ENCODE results near the gene TAL2. TPM values are rescaled to one million over a fixed set of nuclear protein-coding genes. Genes with fewer than 3 reads are reported as not detected.

TAL2 gene
- total and polyA plus RNA-seq, 2 donors (not counting 1 experiment from before 2014, with no cell fraction given), result 0.37 to 7.0 TPM

- DNase-seq, result no peak
- H2AFZ ChIP-seq (ENCODE audit: insufficient read depth, low read depth, low read length, poor library complexity, severe bottlenecking), result no peak overlapping the region
- H4K20me1 ChIP-seq (ENCODE audit: control insufficient read depth, insufficient read depth, low read length, poor library complexity, severe bottlenecking), result no peaks in the 10 kb centered on the region
- no peaks in the 10 kb centered on the region for H3K4me1 Mint-ChIP-seq
- H3K9me3 ChIP-seq (ENCODE audit: control extremely low read depth in 1 of 3, control insufficient read depth in 2 of 3, insufficient read depth in 1 of 3, low read length in 2 of 3), result no peaks in the 10 kb centered on the region
- no peaks in the 10 kb centered on the region for H3K79me2 ChIP-seq (ENCODE audit: control insufficient read depth, insufficient read depth, low read length)
- 100% methylated on average over 1 of the region's 1 CpG for WGBS (ENCODE audit: insufficient coverage)
- ChIA-PET POLR2A (no interaction called here), CTCF (interaction anchor here (1.1 to 5.9 kb wide), 6 partner anchors 10 to 245 kb away, joined by 3 to 59 read pairs (median 4); no protein-coding TSS in a partner anchor)
- no peak overlapping the region for H3K27ac Mint-ChIP-seq
- no peak overlapping the region for H3K9ac ChIP-seq (ENCODE audit: low read length)
- no peaks in the 10 kb centered on the region for H3K27me3 ChIP-seq (replicated peaks in 1 of 4; ENCODE audit: control extremely low read depth in 1 of 4, control insufficient read depth in 3 of 4, insufficient read depth in 4 of 4, low read length in 3 of 4)
- H3K4me2 ChIP-seq (replicated peaks; ENCODE audit: low read depth, low read length, poor library complexity, severe bottlenecking), result no peak overlapping the region
- no peak overlapping the region for H3K4me3 ChIP-seq (ENCODE audit: control extremely low read depth in 1 of 5, extremely low read depth in 1 of 5, insufficient read depth in 1 of 5, low read depth in 2 of 5, low read length in 4 of 5)
- H3K4me1 ChIP-seq (ENCODE audit: control insufficient read depth in 2 of 2, insufficient read depth in 2 of 2, low read length in 2 of 2), result no peaks in the 10 kb centered on the region
- no peaks in the 10 kb centered on the region for H3K9me3 Mint-ChIP-seq (ENCODE audit: insufficient read depth)
- H3K27ac ChIP-seq (ENCODE audit: low read length in 2 of 2), result no peak overlapping the region
- ATAC-seq (ENCODE audit: low read depth), result no peak
- peaks cover 0 to 8% of the 10 kb centered on the region in 2 experiments for H3K36me3 ChIP-seq (replicated peaks in 1 of 2; ENCODE audit: control extremely low read depth in 1 of 2, control insufficient read depth in 1 of 2, extremely low read depth in 1 of 2, insufficient read depth in 2 of 2, low read length in 1 of 2)
- no peak for TF ChIP-seq EZH2 (IDR thresholded peaks at IDR 0.05; ENCODE audit: borderline replicate concordance, insufficient read depth, low read depth, low read length, poor library complexity, severe bottlenecking)
- no peak for TF ChIP-seq CTCF (IDR thresholded peaks at IDR 0.05)
- intact Hi-C loops (cut with micrococcal nuclease), result loop anchor here (2.0 kb wide), 1 partner anchor 82 kb away; no protein-coding TSS in a partner anchor
- no peaks in the 10 kb centered on the region for H3K27me3 Mint-ChIP-seq
- no peak overlapping the region for H3K4me3 Mint-ChIP-seq
Observed at GRCh38 chr9:105636331-105636730, 25.9 kb upstream of the TAL2 start.

- no peak overlapping the region for H3K4me3 Mint-ChIP-seq
- ATAC-seq (ENCODE audit: low read depth) (no peak), DNase-seq (peak; percentile 12)
- no peaks in the 10 kb centered on the region for H3K4me1 Mint-ChIP-seq
- Histone ChIP-seq H3K4me2 (replicated peaks; ENCODE audit: low read depth, low read length, poor library complexity, severe bottlenecking) (no peak overlapping the region), H3K27me3 (replicated peaks in 1 of 4; ENCODE audit: control extremely low read depth in 1 of 4, control insufficient read depth in 3 of 4, insufficient read depth in 4 of 4, low read length in 3 of 4) (no peaks in the 10 kb centered on the region), H3K9ac (ENCODE audit: low read length) (no peak overlapping the region), H3K27ac (ENCODE audit: low read length in 2 of 2) (no peak overlapping the region), H3K4me3 (ENCODE audit: control extremely low read depth in 1 of 5, extremely low read depth in 1 of 5, insufficient read depth in 1 of 5, low read depth in 2 of 5, low read length in 4 of 5) (no peak overlapping the region), H3K4me1 (ENCODE audit: control insufficient read depth in 2 of 2, insufficient read depth in 2 of 2, low read length in 2 of 2) (no peaks in the 10 kb centered on the region), H4K20me1 (ENCODE audit: control insufficient read depth, insufficient read depth, low read length, poor library complexity, severe bottlenecking) (no peaks in the 10 kb centered on the region), H3K79me2 (ENCODE audit: control insufficient read depth, insufficient read depth, low read length) (no peaks in the 10 kb centered on the region), H3K9me3 (ENCODE audit: control extremely low read depth in 1 of 3, control insufficient read depth in 2 of 3, insufficient read depth in 1 of 3, low read length in 2 of 3) (no peaks in the 10 kb centered on the region), H2AFZ (ENCODE audit: insufficient read depth, low read depth, low read length, poor library complexity, severe bottlenecking) (no peak overlapping the region), H3K36me3 (replicated peaks in 1 of 2; ENCODE audit: control extremely low read depth in 1 of 2, control insufficient read depth in 1 of 2, extremely low read depth in 1 of 2, insufficient read depth in 2 of 2, low read length in 1 of 2) (peaks cover 0 to 8% of the 10 kb centered on the region in 2 experiments)
- H3K9me3 Mint-ChIP-seq (ENCODE audit: insufficient read depth), result peaks cover 2% of the 10 kb centered on the region
- H3K27me3 Mint-ChIP-seq, result no peaks in the 10 kb centered on the region
- ChIA-PET POLR2A (no interaction called here), CTCF (interaction anchor here (0.8 to 5.9 kb wide), 17 partner anchors 9 to 244 kb away, joined by 3 to 59 read pairs (median 4); no protein-coding TSS in a partner anchor)
- intact Hi-C loops (cut with micrococcal nuclease), result loop anchor here (2.0 kb wide), 1 partner anchor 81 kb away; no protein-coding TSS in a partner anchor
- no peak overlapping the region for H3K27ac Mint-ChIP-seq
- WGBS (ENCODE audit: insufficient coverage), result 100% methylated on average over 1 of the region's 4 CpGs
- TF ChIP-seq EZH2 (IDR thresholded peaks at IDR 0.05; ENCODE audit: borderline replicate concordance, insufficient read depth, low read depth, low read length, poor library complexity, severe bottlenecking), result no peak
- peak; percentile 68 for TF ChIP-seq CTCF (IDR thresholded peaks at IDR 0.05)
Observed at GRCh38 chr9:105637787-105638395, 24.4 kb upstream of the TAL2 start.

All from B cell (primary cell).